Kidney epithelial cell (primary cell): Measurements from ENCODE around the gene PACS2. TPM values are rescaled to one million over a fixed set of nuclear protein-coding genes. Genes with fewer than 3 reads are reported as not detected.

Experiments used
- DNase-seq: peaks from one replicate; pipeline ENCODE4 v3.0.0-alpha.2; 2010; ENCODE audit warnings: low read depth
- H3K27me3 ChIP-seq: 2 replicates; pipeline ENCODE4 v1.6.0; 2011; ENCODE audit warnings: low read length; ENCODE audit not compliant: control insufficient read depth, insufficient read depth
- H3K36me3 ChIP-seq: 2 replicates; pipeline ENCODE4 v1.5.1; 2011; ENCODE audit warnings: low read length; ENCODE audit not compliant: control insufficient read depth, insufficient read depth
- H3K4me3 ChIP-seq: 2 replicates; pipeline ENCODE4 v1.5.1; 2011; ENCODE audit warnings: low read depth, mild to moderate bottlenecking, control low read depth, low read length
- total RNA-seq: library from RNA; depleted of rRNA; stranded (reverse); fragments of >200 nt; gene quantifications from 2 replicates; pipeline ENCODE4 v1.2.3, GENCODE V29; 2015
- TF ChIP-seq, protein P1 (sequence below): IDR thresholded peaks from 2 replicates; pipeline ENCODE4 v1.5.1; 2011; ENCODE audit warnings: mild to moderate bottlenecking, moderate library complexity, low read length, control low read depth, inconsistent platforms; ENCODE audit not compliant: insufficient read depth, poor library complexity, severe bottlenecking

The PACS2 gene
- total RNA-seq, 1 donor from 2014 or later, result 105 TPM

DNA sequence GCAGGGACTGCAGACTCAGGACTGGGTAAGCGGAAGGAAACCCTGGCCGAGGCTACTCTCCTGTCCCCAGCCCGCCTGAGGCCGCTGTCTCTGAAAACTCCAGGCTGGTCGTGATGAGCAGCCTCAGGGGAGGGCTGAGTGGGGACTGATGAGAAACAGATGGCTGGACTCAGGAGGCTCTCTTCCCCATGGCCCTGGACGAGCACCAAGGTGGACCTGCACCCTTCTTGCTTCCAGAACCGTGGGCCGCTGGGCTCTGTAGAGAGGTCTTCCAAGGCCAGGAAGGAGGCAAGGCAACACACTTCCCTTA, 84.9 kb downstream of the PACS2 start:
- TF ChIP-seq, protein P1, sequence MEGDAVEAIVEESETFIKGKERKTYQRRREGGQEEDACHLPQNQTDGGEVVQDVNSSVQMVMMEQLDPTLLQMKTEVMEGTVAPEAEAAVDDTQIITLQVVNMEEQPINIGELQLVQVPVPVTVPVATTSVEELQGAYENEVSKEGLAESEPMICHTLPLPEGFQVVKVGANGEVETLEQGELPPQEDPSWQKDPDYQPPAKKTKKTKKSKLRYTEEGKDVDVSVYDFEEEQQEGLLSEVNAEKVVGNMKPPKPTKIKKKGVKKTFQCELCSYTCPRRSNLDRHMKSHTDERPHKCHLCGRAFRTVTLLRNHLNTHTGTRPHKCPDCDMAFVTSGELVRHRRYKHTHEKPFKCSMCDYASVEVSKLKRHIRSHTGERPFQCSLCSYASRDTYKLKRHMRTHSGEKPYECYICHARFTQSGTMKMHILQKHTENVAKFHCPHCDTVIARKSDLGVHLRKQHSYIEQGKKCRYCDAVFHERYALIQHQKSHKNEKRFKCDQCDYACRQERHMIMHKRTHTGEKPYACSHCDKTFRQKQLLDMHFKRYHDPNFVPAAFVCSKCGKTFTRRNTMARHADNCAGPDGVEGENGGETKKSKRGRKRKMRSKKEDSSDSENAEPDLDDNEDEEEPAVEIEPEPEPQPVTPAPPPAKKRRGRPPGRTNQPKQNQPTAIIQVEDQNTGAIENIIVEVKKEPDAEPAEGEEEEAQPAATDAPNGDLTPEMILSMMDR, result no peak
- no peak for DNase-seq
- no peaks in the 10 kb centered on the region for H3K27me3 ChIP-seq
- H3K4me3 ChIP-seq, result peak overlapping the region; percentile 86
- peaks cover 3% of the 10 kb centered on the region for H3K36me3 ChIP-seq

- Histone ChIP-seq H3K36me3 (peaks cover 3% of the 10 kb centered on the region), H3K27me3 (no peaks in the 10 kb centered on the region), H3K4me3 (no peak overlapping the region)
- TF ChIP-seq, protein P1, result no peak
- DNase-seq, result no peak
Observed at GRCh38 chr14:105400016-105400415, 85.5 kb downstream of the PACS2 start.

GRCh38 chr14:105401699-105402098, 87.2 kb downstream of the PACS2 start:
- TF ChIP-seq, protein P1, result no peak

DNA sequence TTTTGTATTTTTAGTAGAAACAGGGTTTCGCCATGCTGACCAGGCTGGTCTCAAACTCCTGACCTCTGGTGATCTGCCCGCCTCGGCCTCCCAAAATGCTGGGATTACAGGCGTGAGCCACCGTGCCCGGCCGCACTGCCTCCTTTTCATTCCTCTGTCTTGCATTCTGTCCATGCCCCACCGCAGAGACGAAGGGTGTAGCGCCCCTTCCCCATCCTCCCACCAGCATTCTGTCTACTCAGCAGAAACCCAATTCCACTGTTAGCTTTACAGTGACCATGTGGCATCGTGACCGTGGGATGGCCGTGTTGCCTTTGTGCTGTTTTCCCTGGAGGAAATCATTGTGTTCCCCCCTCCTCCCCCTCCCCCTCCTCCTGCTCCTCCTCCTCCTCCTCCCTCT, 94.0 kb downstream of the PACS2 start:
- no peak for DNase-seq
- TF ChIP-seq, protein P1, result no peak
- no peaks in the 10 kb centered on the region for H3K36me3 ChIP-seq
- peaks cover 19% of the 10 kb centered on the region for H3K27me3 ChIP-seq
- H3K4me3 ChIP-seq, result no peak overlapping the region

More at GRCh38 chr14:105401699-105402098, 87.2 kb downstream of the PACS2 start:
- Histone ChIP-seq H3K4me3 (no peak overlapping the region), H3K36me3 (peaks cover 3% of the 10 kb centered on the region), H3K27me3 (no peaks in the 10 kb centered on the region)
- DNase-seq, result no peak

DNA sequence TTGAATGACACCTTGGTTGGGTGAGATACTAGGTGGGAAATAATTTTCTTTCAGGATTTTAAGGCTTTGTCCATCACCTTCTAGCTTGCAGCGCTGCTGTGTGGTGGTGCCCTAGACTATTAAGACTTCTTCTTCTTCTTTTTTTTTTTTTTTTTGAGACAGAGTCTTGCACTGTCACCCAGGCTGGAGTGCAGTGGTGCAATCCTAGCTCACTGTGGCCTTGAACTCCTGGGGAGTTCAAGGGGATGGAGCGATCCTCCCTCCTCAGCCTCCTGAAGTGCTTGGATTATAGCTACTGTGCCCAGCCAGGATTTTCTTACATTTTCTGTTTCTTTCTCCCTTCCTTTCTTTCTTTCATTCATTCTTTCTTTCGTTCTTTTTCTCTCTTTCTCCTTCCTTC, 94.8 kb downstream of the PACS2 start:
- TF ChIP-seq, protein P1, result no peak
- no peak for DNase-seq
- H3K4me3 ChIP-seq, result no peak overlapping the region

DNA sequence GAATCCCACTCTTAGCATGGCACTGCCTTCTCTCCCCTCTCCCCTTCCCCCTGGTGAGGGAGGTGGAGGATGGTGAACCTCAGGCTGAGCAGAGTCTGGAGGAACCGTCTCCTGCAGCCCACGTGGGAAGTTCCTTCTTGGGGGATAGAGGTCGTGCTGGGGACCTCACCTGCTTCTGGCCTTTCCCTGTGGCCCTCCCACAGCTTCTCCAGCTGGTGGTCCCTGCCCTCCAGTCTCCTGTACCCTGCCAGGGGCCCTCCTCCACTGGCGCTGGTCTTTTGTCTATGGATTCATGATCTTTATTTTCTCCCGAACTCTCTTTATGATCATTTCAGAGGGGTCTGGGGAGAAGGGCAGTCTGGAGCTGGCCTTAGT, 96.1 kb downstream of the PACS2 start:
- Histone ChIP-seq H3K36me3 (no peaks in the 10 kb centered on the region), H3K4me3 (no peak overlapping the region), H3K27me3 (peaks cover 19% of the 10 kb centered on the region)
- TF ChIP-seq, protein P1, result no peak
- no peak for DNase-seq

More for the DNA sequence above, 94.8 kb downstream of the PACS2 start:
- Histone ChIP-seq H3K36me3 (no peaks in the 10 kb centered on the region), H3K27me3 (peaks cover 19% of the 10 kb centered on the region)
